ENCODE measurements around the gene FCHO1.

FCHO1 gene

GRCh38 chr19:17724655-17725054, 26.6 kb upstream of the FCHO1 start:
- H3K4me3 ChIP-seq (ENCODE audit: low read length) = no peak overlapping the region
- no peak overlapping the region for H3K27ac ChIP-seq (ENCODE audit: low read depth, low read length)
- H3K79me2 ChIP-seq (ENCODE audit: control insufficient read depth, low read length) = peaks cover 32% of the 10 kb centered on the region
- no peaks in the 10 kb centered on the region for H3K27me3 ChIP-seq (ENCODE audit: control insufficient read depth, low read length)
- peaks cover 24% of the 10 kb centered on the region for H3K4me1 ChIP-seq (ENCODE audit: control insufficient read depth, low read length)
- H3K36me3 ChIP-seq (ENCODE audit: control insufficient read depth, low read length) = peaks cover 74% of the 10 kb centered on the region
- no peaks in the 10 kb centered on the region for H3F3A ChIP-seq (ENCODE audit: control insufficient read depth, insufficient read depth)
- H3K4me2 ChIP-seq (ENCODE audit: low read length) = no peak overlapping the region
- H3K9me3 ChIP-seq (ENCODE audit: control insufficient read depth, insufficient read depth, low read length) = no peaks in the 10 kb centered on the region
- peaks cover 17% of the 10 kb centered on the region for H4K20me1 ChIP-seq (ENCODE audit: control insufficient read depth, insufficient read depth, low read depth, low read length)
- TF ChIP-seq CTCF (IDR thresholded peaks at IDR 0.05; ENCODE audit: low read depth, low read length, poor library complexity, severe bottlenecking) = no peak
- TF ChIP-seq EZH2phosphoT487 (IDR thresholded peaks at IDR 0.05; ENCODE audit: borderline replicate concordance, low read length) = no peak
- no peaks in the 10 kb centered on the region for H3K9me2 ChIP-seq (replicated peaks; ENCODE audit: control insufficient read depth, low read length)

- TF ChIP-seq CTCF (IDR thresholded peaks at IDR 0.05; ENCODE audit: low read depth, low read length, poor library complexity, severe bottlenecking) (peak; percentile 67), EZH2phosphoT487 (IDR thresholded peaks at IDR 0.05; ENCODE audit: borderline replicate concordance, low read length) (no peak)
Observed at GRCh38 chr19:17725422-17726078, 25.7 kb upstream of the FCHO1 start.

GRCh38 chr19:17726136-17726741, 25.0 kb upstream of the FCHO1 start:
- peaks cover 83% of the 10 kb centered on the region for H3K36me3 ChIP-seq (ENCODE audit: control insufficient read depth, low read length)
- H3K4me1 ChIP-seq (ENCODE audit: control insufficient read depth, low read length) = peaks cover 10% of the 10 kb centered on the region
- H3F3A ChIP-seq (ENCODE audit: control insufficient read depth, insufficient read depth) = no peaks in the 10 kb centered on the region
- H3K9me3 ChIP-seq (ENCODE audit: control insufficient read depth, insufficient read depth, low read length) = no peaks in the 10 kb centered on the region
- TF ChIP-seq EZH2phosphoT487 (IDR thresholded peaks at IDR 0.05; ENCODE audit: borderline replicate concordance, low read length) = no peak
- no peak for TF ChIP-seq CTCF (IDR thresholded peaks at IDR 0.05; ENCODE audit: low read depth, low read length, poor library complexity, severe bottlenecking)
- peaks cover 28% of the 10 kb centered on the region for H3K79me2 ChIP-seq (ENCODE audit: control insufficient read depth, low read length)
- no peak overlapping the region for H3K27ac ChIP-seq (ENCODE audit: low read depth, low read length)
- H3K4me2 ChIP-seq (ENCODE audit: low read length) = no peak overlapping the region
- H3K4me3 ChIP-seq (ENCODE audit: low read length) = no peak overlapping the region
- no peaks in the 10 kb centered on the region for H3K9me2 ChIP-seq (replicated peaks; ENCODE audit: control insufficient read depth, low read length)
- peaks cover 3% of the 10 kb centered on the region; the same call in 1 of the 2 replicates for H4K20me1 ChIP-seq (ENCODE audit: control insufficient read depth, insufficient read depth, low read depth, low read length)
- no peaks in the 10 kb centered on the region for H3K27me3 ChIP-seq (ENCODE audit: control insufficient read depth, low read length)

More at GRCh38 chr19:17725422-17726078, 25.7 kb upstream of the FCHO1 start:
- H3K9me2 ChIP-seq (replicated peaks; ENCODE audit: control insufficient read depth, low read length) = no peaks in the 10 kb centered on the region
- H3K9me3 ChIP-seq (ENCODE audit: control insufficient read depth, insufficient read depth, low read length) = no peaks in the 10 kb centered on the region
- H3K4me2 ChIP-seq (ENCODE audit: low read length) = no peak overlapping the region
- H3K4me1 ChIP-seq (ENCODE audit: control insufficient read depth, low read length) = peaks cover 17% of the 10 kb centered on the region
- H3K4me3 ChIP-seq (ENCODE audit: low read length) = no peak overlapping the region
- peaks cover 9% of the 10 kb centered on the region for H4K20me1 ChIP-seq (ENCODE audit: control insufficient read depth, insufficient read depth, low read depth, low read length)
- H3K27me3 ChIP-seq (ENCODE audit: control insufficient read depth, low read length) = no peaks in the 10 kb centered on the region
- no peak overlapping the region for H3K27ac ChIP-seq (ENCODE audit: low read depth, low read length)
- H3K79me2 ChIP-seq (ENCODE audit: control insufficient read depth, low read length) = peaks cover 29% of the 10 kb centered on the region
- H3K36me3 ChIP-seq (ENCODE audit: control insufficient read depth, low read length) = peaks cover 82% of the 10 kb centered on the region
- no peaks in the 10 kb centered on the region for H3F3A ChIP-seq (ENCODE audit: control insufficient read depth, insufficient read depth)
